HG03135 (cell line): ENCODE measurements around the gene ROCK1.
"Not testable (repeated sequence)": the region's sequence is repeated elsewhere in the genome, so short reads cannot be mapped to it uniquely, and the experiment has no call there.

ENCODE experiments used
- ATAC-seq: cut with Tn5 transposase; IDR thresholded peaks from one replicate; pipeline ENCODE4 v1.9.1; 2021; ENCODE audit warnings: mild to moderate bottlenecking, moderate library complexity; ENCODE audit not compliant: unreplicated experiment

The ROCK1 gene

DNA sequence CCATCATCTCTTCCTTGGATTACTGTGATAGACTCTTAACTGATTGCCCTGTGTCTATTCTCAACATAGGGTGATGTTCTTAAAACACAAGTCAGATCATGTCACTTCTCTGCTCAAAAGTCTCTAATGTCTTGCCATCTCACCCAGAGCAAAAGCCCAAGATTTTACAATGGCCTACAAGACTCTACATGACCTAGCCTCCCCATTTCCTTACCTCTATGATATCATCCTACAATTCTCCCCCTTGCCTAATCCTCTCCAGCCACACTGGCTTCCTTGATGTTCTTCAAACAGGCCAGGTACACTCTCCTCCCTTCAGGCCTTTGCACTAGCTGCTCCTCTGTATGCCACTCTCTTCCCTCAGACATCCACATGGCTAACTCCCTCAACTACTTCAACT lies 55.1 kb downstream of the ROCK1 start:
- ATAC-seq = no peak

DNA sequence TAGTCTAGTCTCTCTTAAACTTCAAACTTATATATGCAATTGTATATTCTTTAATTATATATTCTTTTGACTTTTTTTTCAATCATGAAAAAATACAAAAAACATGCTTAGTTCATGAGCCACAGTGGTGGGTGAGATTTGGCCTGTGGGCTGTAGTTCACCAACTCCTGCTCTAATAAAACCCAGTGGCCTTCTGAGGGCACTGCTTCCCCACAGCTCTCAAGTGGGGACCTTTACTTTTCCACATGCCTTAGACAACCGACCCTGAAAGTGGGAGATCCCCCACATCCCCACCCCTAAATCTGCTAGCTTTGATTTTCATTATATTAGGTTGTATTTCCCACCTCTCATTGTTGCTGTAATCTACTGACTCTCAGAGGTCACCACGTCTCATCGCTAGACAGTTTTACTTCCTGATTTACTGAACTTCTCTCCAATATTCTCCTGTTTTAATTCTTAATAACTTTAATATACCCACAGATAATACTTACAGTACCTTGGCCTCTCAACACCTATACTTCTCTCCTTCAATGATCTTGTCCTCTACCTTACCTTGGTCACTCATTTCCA lies 57.3 kb downstream of the ROCK1 start:
- no peak for ATAC-seq

DNA sequence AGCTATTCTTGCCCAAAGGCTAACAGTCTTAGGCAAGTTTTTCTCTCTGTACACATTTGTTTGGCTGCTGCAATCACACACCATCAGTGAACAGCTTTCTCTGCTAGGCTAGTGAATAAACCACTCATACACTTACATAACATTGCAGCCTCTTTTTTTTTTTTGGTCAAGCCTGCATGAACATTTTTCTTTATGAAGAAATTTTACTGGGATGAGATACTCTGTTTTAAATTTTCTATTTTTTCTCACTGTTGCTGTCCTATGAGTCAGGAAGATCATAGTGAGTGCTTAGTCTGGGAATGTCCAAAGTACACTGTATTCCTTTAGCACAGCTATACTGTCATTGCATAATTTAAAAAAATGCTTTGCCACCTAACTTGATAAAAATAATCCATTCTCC lies 58.5 kb downstream of the ROCK1 start:
- ATAC-seq = no peak

DNA sequence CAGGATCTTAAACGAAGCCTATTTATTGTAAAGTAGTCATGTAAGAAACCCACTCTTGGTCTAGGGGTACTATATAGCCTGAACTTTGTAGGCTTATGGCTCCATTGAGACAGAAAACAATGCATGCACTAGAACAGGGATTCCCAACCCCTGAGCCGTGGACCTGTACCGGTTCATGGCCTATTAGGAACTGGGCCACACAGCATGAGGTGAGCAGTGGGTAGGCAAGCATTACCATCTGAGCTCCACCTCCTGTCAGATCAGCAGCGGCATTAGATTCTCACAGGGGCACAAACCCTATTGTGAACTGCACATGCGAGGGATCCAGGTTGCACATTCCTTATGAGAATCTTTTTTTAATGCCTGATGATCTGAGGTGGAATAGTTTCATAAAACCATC lies 59.2 kb downstream of the ROCK1 start:
- ATAC-seq = no peak

DNA sequence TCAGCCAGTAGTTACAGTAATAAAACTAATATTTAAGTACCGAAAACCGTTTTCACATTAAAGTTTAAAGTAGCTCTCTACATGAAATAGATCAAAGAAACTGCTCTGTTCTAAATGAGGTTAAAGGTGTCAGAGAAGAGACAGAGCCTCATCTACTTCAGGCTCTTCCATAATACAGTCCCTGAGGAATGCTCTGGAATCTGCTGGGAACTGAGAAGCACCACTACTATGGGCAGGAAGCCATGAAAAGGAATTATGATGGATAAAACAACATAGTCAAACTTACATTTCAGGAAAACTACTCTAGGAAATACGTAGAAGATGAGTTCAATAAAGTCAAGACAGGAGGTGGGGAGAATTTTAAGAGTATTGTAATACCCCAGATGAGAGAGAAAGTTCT lies 60.0 kb downstream of the ROCK1 start:
- ATAC-seq = no peak

DNA sequence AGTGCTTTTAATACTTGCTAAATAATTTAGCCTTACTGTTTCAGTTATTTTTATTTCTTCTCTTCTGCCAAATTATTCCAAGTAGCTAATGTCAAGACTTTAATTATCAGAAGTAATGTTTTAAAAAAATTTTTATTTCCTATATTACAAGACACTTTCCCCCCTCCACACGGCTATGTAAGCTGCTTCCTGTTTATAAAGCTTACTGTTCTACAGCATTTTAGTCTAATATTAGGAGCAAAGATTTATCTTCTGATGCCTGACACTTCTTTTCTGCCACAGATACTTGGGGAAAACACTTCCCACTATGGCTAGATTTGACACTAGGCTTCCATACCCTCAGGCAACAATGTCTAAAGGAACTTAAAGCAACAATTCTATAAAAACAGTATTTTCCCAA lies 62.3 kb downstream of the ROCK1 start:
- ATAC-seq = no peak

DNA sequence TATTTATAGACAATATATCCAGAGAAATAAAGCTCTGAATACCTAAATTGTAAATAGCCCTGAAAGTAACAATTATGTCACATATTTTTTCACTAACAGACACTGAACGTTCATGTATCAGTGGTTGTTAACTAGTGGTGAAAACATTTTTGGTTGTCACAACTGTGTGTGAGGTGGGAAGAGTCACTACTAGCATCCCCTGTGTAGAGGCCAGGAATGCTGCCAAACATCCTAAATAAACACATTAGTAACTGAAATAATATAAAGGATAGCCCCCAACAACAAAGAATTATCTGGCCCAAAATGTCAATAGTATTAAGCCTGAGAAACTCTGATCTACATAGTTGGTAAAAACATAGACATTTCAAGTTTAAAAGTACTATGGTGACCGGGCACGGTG lies 64.5 kb downstream of the ROCK1 start:
- no peak for ATAC-seq

DNA sequence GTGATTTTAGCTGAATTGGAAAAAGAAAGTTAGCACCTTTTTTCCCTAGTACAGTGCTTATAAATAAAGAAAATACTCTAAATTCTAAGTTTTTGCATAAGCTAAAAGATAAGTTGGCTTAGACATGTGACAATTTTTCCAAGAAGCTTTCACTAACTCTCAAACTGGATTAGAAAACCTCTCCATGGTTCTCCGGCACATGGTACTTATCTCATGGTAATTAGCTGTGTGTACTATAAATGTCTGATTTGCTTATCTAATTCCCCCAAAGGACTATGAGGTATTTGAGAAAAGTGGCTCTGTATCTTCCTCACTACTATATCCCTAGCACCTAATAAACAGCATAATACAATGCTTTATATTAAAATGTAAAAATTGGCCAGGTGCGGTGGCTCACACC lies 71.1 kb downstream of the ROCK1 start:
- ATAC-seq = no peak

DNA sequence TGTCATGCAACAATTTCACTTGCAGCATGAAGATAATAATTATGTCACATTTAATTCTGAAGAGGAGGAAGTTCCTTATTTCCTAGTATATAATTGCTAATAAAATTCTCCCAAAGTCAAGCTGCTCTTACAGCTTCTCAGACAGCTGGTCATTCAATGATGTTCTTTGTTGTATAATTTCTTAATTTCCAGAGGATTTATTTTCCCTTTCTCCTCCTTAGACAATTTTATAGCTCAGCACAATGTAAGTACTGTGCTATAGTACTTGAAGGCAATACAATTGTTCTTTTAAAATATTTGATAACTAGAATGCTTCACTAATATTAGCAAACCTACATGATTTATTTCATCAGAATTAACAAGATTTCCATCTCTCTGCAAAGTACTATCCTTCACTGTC lies 73.4 kb downstream of the ROCK1 start:
- no peak for ATAC-seq

DNA sequence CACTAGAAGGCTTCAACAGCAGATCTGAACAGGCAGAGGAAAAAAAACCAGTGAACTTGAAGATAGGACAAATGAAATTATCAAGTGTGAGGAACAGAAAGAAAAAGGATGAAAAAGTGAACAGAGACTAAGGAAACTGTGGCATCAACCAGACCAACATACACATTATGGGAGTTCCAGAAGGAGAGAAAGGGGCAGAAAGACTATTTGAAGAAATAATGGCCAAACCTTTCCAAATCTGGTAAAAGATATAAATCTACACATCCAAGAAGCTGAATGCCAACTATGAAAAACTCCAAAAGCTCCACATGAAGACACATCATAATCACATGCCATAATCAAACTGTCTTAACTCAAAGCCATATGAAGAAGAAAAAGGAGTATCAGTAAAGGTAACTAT lies 79.8 kb downstream of the ROCK1 start:
- no peak for ATAC-seq

DNA sequence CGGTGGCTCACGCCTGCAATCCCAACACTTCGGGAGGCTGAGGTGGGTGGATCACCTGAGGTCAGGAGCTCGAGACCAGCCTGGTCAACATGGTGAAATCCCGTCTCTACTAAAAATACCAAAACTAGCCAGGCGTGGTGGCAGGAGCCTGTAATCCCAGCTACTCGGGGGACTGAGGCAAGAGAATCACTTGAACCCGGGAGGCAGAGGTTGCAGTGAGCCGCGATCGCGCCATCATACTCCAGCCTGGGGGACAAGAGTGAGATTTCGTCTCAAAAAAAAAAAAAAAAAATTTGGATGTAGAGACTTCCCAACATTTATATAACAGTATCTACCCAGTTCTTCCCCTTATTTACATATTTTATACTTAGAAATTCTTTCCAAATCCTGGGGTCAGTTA lies 93.4 kb downstream of the ROCK1 start:
- not testable (repeated sequence) for ATAC-seq

DNA sequence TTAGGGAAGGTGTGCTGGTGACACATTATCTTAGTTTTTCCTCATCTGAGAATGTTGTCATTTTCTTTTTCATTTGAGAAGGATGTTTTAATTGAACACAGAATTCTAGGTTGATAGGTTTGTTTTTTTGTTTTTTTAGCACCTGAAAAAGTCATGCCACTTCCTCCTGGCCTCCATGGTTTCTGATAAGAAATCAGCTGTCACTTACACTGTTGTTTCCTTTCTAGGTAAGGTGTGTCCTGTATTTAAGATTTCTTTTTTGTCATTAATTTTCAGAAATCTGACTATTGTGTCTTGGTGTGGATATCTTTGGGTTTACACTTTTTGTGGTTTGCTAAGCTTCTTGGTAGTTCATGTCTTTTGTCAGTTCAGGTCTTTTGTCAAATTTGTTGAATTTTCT lies 99.3 kb downstream of the ROCK1 start:
- no peak for ATAC-seq

DNA sequence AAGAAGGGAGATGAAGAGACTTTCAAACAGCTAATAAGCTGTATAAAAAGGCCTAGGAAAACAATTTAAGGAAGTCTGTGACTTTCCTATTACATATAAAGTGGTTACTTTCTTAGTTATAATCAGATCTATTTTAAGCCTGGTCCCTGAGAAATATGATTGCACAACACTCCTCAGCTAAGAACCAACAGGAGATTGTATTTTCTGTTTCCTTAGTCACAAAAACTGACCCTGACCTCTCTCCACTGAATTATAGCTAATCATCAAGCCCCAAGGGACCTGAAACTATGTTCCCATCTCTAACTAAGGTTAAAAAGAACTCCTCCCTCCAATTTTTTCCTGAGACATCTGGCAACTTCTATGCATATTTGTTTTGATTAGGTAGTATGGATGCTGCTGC lies 106.9 kb downstream of the ROCK1 start:
- ATAC-seq = no peak

DNA sequence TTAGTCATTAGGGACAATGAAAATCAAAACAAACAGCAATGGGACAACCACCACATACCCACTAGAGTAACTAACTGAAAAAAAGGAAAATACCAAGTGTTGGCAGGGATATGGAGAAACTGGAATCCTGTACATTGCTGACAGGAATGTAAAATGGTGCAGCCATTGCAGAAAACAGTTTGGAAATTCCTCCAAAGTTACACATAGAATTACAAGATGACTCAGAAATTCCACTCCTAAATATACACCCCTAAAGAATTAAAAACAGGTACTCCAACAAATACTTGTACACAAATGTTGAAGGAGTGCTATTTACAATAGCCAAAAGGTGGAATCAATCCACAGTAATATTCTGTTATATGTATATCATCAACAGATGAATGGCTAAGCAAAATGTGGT lies 110.9 kb downstream of the ROCK1 start:
- ATAC-seq = no peak

DNA sequence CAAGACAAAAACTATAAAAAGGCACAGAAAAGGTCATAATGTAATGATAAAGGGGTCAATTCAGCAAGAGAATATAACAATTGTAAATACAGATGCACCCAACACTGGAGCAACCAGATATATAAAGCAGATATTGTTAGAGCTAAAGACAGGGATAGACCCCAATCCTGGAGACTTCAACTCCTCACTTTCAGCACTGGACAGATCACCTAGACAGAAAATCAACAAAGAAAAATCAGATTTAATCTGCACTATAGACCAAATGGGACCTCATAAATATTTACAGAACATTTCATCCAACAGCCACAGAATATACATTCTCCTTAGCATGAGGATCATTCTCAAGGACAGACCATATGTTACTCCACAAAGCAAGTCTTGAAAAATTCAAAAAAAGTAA lies 114.2 kb downstream of the ROCK1 start:
- no peak for ATAC-seq

DNA sequence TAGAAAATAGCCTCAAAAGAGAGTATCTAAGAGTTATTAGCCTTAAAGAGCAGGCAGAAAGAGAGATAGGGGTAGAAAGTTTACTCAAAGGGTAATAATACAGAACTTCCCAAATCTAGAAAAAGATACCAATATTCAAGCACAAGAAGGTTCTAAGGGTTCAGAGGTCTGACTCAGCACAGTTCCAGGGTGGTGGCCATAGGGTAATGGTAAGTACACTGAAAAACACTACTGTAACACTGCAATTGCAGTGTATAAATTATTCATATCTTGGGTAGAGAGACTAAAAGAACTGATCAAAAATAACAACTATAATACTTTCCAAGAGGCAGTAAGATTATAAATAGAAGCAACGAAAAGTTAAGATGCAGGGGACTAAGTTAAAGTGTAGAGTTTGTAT lies 115.2 kb downstream of the ROCK1 start:
- ATAC-seq = no peak

DNA sequence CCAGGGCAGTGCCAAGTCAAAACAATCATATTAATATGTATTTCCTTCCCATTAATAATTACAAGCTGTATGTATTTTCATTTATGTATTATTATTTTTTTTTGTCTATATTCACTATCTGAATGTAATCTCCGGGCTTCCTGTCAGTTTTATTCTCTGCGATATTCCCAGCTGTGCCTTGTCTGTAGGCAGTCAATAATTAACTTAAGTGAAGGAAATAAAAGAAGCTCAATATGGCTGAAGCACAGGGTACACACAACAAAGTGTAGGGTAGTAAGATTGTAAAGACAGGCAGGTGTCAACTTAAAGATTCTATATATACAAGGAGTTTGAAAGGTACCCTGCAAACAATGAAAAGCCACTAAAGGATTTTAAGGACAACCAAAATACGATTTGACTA lies 122.9 kb downstream of the ROCK1 start:
- no peak for ATAC-seq

DNA sequence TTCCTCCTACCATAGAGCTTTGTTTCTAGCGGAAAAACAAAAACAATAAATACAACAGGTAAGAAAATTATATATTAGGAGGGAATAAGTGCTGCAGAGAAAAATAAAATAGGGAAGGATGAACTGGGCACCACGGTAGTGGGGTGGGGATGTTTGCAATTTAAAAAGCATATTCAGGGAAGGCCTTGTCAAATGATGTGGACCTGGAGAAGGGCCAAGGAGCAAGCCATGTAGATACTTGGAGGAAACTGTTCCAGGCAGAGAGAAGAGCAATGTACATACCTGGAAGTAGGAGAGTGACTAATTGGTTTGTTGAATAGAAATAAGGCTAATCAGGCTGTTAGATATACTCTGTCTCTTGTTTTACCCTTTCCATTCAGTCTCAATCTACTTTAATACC lies 136.5 kb downstream of the ROCK1 start:
- ATAC-seq = no peak

DNA sequence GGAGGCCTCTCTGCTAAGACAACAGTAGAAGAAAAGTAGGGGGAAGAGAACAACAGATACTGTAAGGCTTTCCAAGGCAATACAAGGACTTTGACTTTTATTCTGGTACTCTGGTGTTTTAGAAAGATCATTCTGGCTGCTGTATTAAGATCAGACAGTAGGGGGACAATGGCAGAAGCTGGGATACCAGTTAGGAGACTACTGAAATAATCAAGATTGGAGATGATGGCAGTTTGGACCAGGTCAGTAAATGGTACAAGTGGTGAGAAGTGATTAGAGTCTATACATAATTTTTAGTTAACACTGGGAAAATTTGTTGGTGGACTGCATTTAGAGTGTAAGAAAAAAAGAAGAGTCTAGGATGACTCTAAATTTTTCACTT lies 139.7 kb downstream of the ROCK1 start:
- peak; percentile 67 for ATAC-seq

DNA sequence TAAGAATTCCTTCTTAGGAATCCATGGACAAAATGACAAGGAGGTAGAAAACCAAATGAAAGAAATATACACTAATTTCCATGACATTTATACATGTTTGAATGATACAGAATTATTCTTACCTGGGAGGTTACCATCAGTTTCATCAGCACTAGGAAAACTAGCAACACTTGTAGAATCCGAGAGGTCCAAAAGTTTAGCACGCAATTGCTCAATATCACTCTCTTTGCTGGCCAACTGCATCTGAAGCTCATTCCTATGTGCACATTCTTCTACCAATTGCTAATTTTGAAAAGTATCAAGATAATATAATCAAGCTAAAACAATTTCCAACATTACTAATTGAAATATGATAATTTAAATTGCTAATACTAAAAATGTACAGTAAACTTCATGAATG lies 144.8 kb downstream of the ROCK1 start:
- ATAC-seq = no peak

DNA sequence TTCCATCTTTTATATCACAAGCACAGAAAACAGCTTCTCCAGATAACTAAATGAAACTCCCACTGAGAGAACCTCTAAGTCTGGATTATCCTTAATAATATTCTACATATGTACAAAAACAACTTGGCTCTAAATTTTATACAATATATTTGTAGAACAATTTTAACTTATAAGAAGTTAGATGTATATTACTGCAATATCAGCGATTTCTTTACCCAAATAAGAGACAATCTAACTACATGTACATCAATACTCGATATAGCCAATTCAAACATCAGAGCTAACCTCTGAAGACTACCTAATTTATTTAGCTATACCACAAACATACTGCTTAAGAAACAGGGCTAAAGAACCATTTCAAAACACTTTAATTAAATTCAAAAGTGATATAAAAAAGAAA lies 148.6 kb downstream of the ROCK1 start:
- ATAC-seq = no peak

DNA sequence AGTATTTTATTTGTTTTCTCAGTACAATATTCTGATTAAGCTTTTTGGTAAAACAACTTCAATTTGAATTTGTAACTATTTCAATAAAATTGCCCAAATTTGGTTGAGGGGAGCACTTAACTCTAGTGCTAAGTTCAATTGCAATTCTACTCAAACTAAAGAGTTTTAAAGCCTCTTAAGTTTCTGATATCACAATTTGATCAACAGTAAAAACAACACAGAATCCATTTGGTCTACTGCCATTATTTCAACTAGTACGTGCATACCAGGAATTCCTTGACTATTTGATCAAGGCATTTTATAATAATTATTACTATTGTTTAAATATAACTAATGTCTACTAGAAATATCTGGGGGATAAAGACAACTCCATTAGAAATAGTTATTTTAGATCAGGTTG lies 150.9 kb downstream of the ROCK1 start:
- ATAC-seq = no peak

DNA sequence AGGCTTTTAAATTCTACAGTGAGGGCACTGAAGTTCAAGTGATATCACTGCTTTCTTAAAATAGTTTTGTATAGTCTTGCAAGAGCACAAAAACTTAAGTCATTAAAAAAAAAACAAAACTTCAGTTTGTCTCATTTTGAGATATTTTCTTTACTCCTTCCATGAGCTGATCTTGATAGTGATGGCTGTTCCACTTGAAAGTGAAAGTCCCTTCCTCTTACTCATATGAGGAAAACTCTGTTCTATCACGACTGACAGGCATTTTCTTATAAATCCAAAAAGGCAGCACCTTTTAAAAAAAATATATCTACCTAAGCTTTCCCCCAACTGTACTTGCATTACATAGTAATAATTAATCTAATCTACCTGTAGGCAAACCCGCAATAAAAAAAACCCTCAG lies 160.8 kb downstream of the ROCK1 start:
- ATAC-seq = not testable (repeated sequence)
